LNCaP clone FGC (cell line): ENCODE data around the gene FHIT.

ENCODE experiments used
- DNase-seq: peaks from one replicate; pipeline ENCODE4 v3.0.0-alpha.2; 2011; ENCODE audit warnings: low read depth
- H3K4me3 ChIP-seq: 2 replicates; pipeline ENCODE4 v1.5.1; 2011; ENCODE audit warnings: mild to moderate bottlenecking, low read depth, low read length, control low read depth
- CTCF ChIP-seq: IDR thresholded peaks from 2 replicates; pipeline ENCODE4 v1.5.1; 2012; ENCODE audit warnings: mild to moderate bottlenecking; ENCODE audit not compliant: control insufficient read depth, insufficient read depth; ENCODE audit errors: extremely low read depth

FHIT gene

GRCh38 chr3:60189304-60189703 lies 1061.9 kb downstream of the FHIT start:
- no peak overlapping the region for H3K4me3 ChIP-seq
- TF ChIP-seq CTCF, result no peak
- no peak for DNase-seq

- no peak for TF ChIP-seq CTCF
- no peak for DNase-seq
- no peak overlapping the region for H3K4me3 ChIP-seq
Measured at GRCh38 chr3:60188803-60189202, 1062.4 kb downstream of the FHIT start.

- H3K4me3 ChIP-seq, result no peak overlapping the region
- no peak for DNase-seq
- TF ChIP-seq CTCF, result no peak
Measured at GRCh38 chr3:60187343-60187742, 1063.9 kb downstream of the FHIT start.

- DNase-seq, result no peak
- no peak for TF ChIP-seq CTCF
- H3K4me3 ChIP-seq, result no peak overlapping the region
Measured at GRCh38 chr3:60186359-60186758, 1064.9 kb downstream of the FHIT start.

- no peak for TF ChIP-seq CTCF
- no peak overlapping the region for H3K4me3 ChIP-seq
- no peak for DNase-seq
Measured at GRCh38 chr3:60185161-60185560, 1066.1 kb downstream of the FHIT start.

GRCh38 chr3:60182697-60183096 lies 1068.6 kb downstream of the FHIT start:
- H3K4me3 ChIP-seq, result no peak overlapping the region
- no peak for TF ChIP-seq CTCF
- no peak for DNase-seq

GRCh38 chr3:60178931-60179653 lies 1072.2 kb downstream of the FHIT start:
- TF ChIP-seq CTCF, result no peak
- no peak overlapping the region for H3K4me3 ChIP-seq
- no peak for DNase-seq
